ENCODE results near the gene SLC6A18.

The SLC6A18 gene

GRCh38 chr5:1179383-1179715 is 45.8 kb upstream of the SLC6A18 start:
- DNase-seq (ENCODE audit: insufficient read length, low spot score) (no peak), FAIRE-seq (no peak)
- TF ChIP-seq CTCF (IDR thresholded peaks at IDR 0.05; ENCODE audit: insufficient read depth, missing control alignments): no peak

- TF ChIP-seq CTCF (IDR thresholded peaks at IDR 0.05; ENCODE audit: insufficient read depth, missing control alignments): no peak
- no peak for DNase-seq (ENCODE audit: insufficient read length, low spot score)
- FAIRE-seq: no peak
Measured at GRCh38 chr5:1180096-1180495, 45.1 kb upstream of the SLC6A18 start.

- no peak for FAIRE-seq
- no peak for TF ChIP-seq CTCF (IDR thresholded peaks at IDR 0.05; ENCODE audit: insufficient read depth, missing control alignments)
- DNase-seq (ENCODE audit: insufficient read length, low spot score): no peak
Measured at GRCh38 chr5:1180841-1181271, 44.3 kb upstream of the SLC6A18 start.

GRCh38 chr5:1181451-1182359 is 43.5 kb upstream of the SLC6A18 start:
- no peak for DNase-seq (ENCODE audit: insufficient read length, low spot score)
- TF ChIP-seq CTCF (IDR thresholded peaks at IDR 0.05; ENCODE audit: insufficient read depth, missing control alignments): no peak
- FAIRE-seq: no peak

- FAIRE-seq (no peak), DNase-seq (ENCODE audit: insufficient read length, low spot score) (no peak)
- no peak for TF ChIP-seq CTCF (IDR thresholded peaks at IDR 0.05; ENCODE audit: insufficient read depth, missing control alignments)
Measured at GRCh38 chr5:1182360-1182632, 42.9 kb upstream of the SLC6A18 start.

GRCh38 chr5:1182633-1183423 is 42.4 kb upstream of the SLC6A18 start:
- FAIRE-seq (no peak), DNase-seq (ENCODE audit: insufficient read length, low spot score) (no peak)
- TF ChIP-seq CTCF (IDR thresholded peaks at IDR 0.05; ENCODE audit: insufficient read depth, missing control alignments): no peak
